ENCODE data around the gene STK32B. TPM values are rescaled to one million over a fixed set of nuclear protein-coding genes. Genes with fewer than 3 reads are reported as not detected.

Gene STK32B
- polyA plus RNA-seq, 1 of the 3 experiments (the other 2 are of a cell fraction), result 0.20 TPM

GRCh38 chr4:5021546-5021945, 29.7 kb upstream of the STK32B start:
- H4K20me1 ChIP-seq (ENCODE audit: insufficient read depth), result no peaks in the 10 kb centered on the region
- DNase-seq, result no peak
- H3K9ac ChIP-seq, result no peak overlapping the region
- TF ChIP-seq EP300 (IDR thresholded peaks at IDR 0.05; ENCODE audit: borderline replicate concordance in 1 of 2, low read depth in 1 of 2, low read length in 1 of 2) (no peak), TCF12 (IDR thresholded peaks at IDR 0.05) (no peak), TEAD4 (IDR thresholded peaks at IDR 0.05; ENCODE audit: borderline replicate concordance, insufficient read depth) (no peak), ELF1 (IDR thresholded peaks at IDR 0.05) (no peak), PBX3 (IDR thresholded peaks at IDR 0.05) (no peak), TAF1 (IDR thresholded peaks at IDR 0.05; ENCODE audit: borderline replicate concordance, low read depth, low read length) (no peak)
- no peak overlapping the region for H3K4me3 ChIP-seq (ENCODE audit: low read depth in 2 of 2, low read length in 1 of 2)
- WGBS (ENCODE audit: low lambda C conversion rate), result 72% methylated on average over 2 of the region's 3 CpGs
- peaks cover 39% of the 10 kb centered on the region; the same call in 1 of the 2 replicates for H3K27me3 ChIP-seq (ENCODE audit: insufficient read depth)
- peaks cover 0 to 6% of the 10 kb centered on the region in 2 experiments; a peak in 1 of 4 replicates for H3K4me1 ChIP-seq (ENCODE audit: control insufficient read depth in 1 of 2, insufficient read depth in 2 of 2, low read depth in 1 of 2, low read length in 1 of 2)
- no peak overlapping the region for H3K27ac ChIP-seq (ENCODE audit: low read depth in 2 of 2, low read length in 1 of 2)
- ChIA-PET POLR2A (no interaction called here), CTCF (no interaction called here)
- H3K79me2 ChIP-seq (ENCODE audit: insufficient read depth), result no peaks in the 10 kb centered on the region
- H3K4me2 ChIP-seq, result no peak overlapping the region
- H3F3A ChIP-seq (replicated peaks; ENCODE audit: insufficient read depth), result no peaks in the 10 kb centered on the region
- H3K9me3 ChIP-seq, result no peaks in the 10 kb centered on the region
- H3K9me2 ChIP-seq, result no peaks in the 10 kb centered on the region
- H3K36me3 ChIP-seq (replicated peaks in 1 of 2; ENCODE audit: control insufficient read depth in 1 of 2, insufficient read depth in 2 of 2, low read length in 1 of 2), result no peaks in the 10 kb centered on the region
- no peak overlapping the region for H2AFZ ChIP-seq (ENCODE audit: low read depth)

- H3F3A ChIP-seq (replicated peaks; ENCODE audit: insufficient read depth), result no peaks in the 10 kb centered on the region
- H3K9me3 ChIP-seq, result no peaks in the 10 kb centered on the region
- peaks cover 0 to 2% of the 10 kb centered on the region in 2 experiments; a peak in 1 of 4 replicates for H3K4me1 ChIP-seq (ENCODE audit: control insufficient read depth in 1 of 2, insufficient read depth in 2 of 2, low read depth in 1 of 2, low read length in 1 of 2)
- TF ChIP-seq USF2 (IDR thresholded peaks at IDR 0.05; ENCODE audit: borderline replicate concordance, low read depth, low read length) (no peak), RXRA (IDR thresholded peaks at IDR 0.05; ENCODE audit: borderline replicate concordance, low read depth) (no peak), EZH2phosphoT487 (IDR thresholded peaks at IDR 0.05; ENCODE audit: borderline replicate concordance, low read depth) (no peak)
- no peaks in the 10 kb centered on the region for H3K79me2 ChIP-seq (ENCODE audit: insufficient read depth)
- H3K27me3 ChIP-seq (ENCODE audit: insufficient read depth), result peaks cover 31% of the 10 kb centered on the region; the same call in 1 of the 2 replicates
- DNase-seq, result no peak
- H3K9ac ChIP-seq, result no peak overlapping the region
- WGBS (ENCODE audit: low lambda C conversion rate), result 17% methylated on average over 4 of the region's 6 CpGs
- no peaks in the 10 kb centered on the region for H3K36me3 ChIP-seq (replicated peaks in 1 of 2; ENCODE audit: control insufficient read depth in 1 of 2, insufficient read depth in 2 of 2, low read length in 1 of 2)
- ChIA-PET POLR2A (no interaction called here), CTCF (no interaction called here)
- no peaks in the 10 kb centered on the region for H4K20me1 ChIP-seq (ENCODE audit: insufficient read depth)
- no peak overlapping the region for H3K4me3 ChIP-seq (ENCODE audit: low read depth in 2 of 2, low read length in 1 of 2)
- no peaks in the 10 kb centered on the region for H3K9me2 ChIP-seq
- H3K27ac ChIP-seq (ENCODE audit: low read depth in 2 of 2, low read length in 1 of 2), result no peak overlapping the region
- no peak overlapping the region for H3K4me2 ChIP-seq
- H2AFZ ChIP-seq (ENCODE audit: low read depth), result no peak overlapping the region
Measured at GRCh38 chr4:5024673-5025072, 26.6 kb upstream of the STK32B start.

GRCh38 chr4:5026371-5026770, 24.9 kb upstream of the STK32B start:
- no peak for TF ChIP-seq RXRA (IDR thresholded peaks at IDR 0.05; ENCODE audit: borderline replicate concordance, low read depth)
- no peak for TF ChIP-seq RAD21 (IDR thresholded peaks at IDR 0.05; ENCODE audit: low read length)
- TF ChIP-seq PBX3 (IDR thresholded peaks at IDR 0.05), result no peak
- TF ChIP-seq FOSL2 (IDR thresholded peaks at IDR 0.05; ENCODE audit: borderline replicate concordance, low read depth), result no peak
- no peak for TF ChIP-seq ELF1 (IDR thresholded peaks at IDR 0.05)
- TF ChIP-seq JUND (IDR thresholded peaks at IDR 0.05), result no peak
- no peak for TF ChIP-seq FOXM1 (IDR thresholded peaks at IDR 0.05; ENCODE audit: low read depth)
- TF ChIP-seq POLR2AphosphoS5 (IDR thresholded peaks at IDR 0.05; ENCODE audit: low read depth, low read length), result no peak
- TF ChIP-seq EZH2phosphoT487 (IDR thresholded peaks at IDR 0.05; ENCODE audit: borderline replicate concordance, low read depth), result no peak
- TF ChIP-seq RFX5 (IDR thresholded peaks at IDR 0.05; ENCODE audit: low read length), result no peak
- no peak for DNase-seq
- no peaks in the 10 kb centered on the region for H4K20me1 ChIP-seq (ENCODE audit: insufficient read depth)
- no peak overlapping the region for H3K4me3 ChIP-seq (ENCODE audit: low read depth in 2 of 2, low read length in 1 of 2)
- H3K4me2 ChIP-seq, result no peak overlapping the region
- no peaks in the 10 kb centered on the region for H3K9me3 ChIP-seq
- no peaks in the 10 kb centered on the region for H3K9me2 ChIP-seq
- WGBS (ENCODE audit: low lambda C conversion rate), result 25% methylated on average over 3 of the region's 3 CpGs
- CTCF ChIA-PET, result no interaction called here
- POLR2A ChIA-PET, result no interaction called here
- no peaks in the 10 kb centered on the region for H3K36me3 ChIP-seq (replicated peaks in 1 of 2; ENCODE audit: control insufficient read depth in 1 of 2, insufficient read depth in 2 of 2, low read length in 1 of 2)
- H3K27ac ChIP-seq (ENCODE audit: low read depth in 2 of 2, low read length in 1 of 2), result no peak overlapping the region
- H3K79me2 ChIP-seq (ENCODE audit: insufficient read depth), result no peaks in the 10 kb centered on the region
- peaks cover 23% of the 10 kb centered on the region; the same call in 1 of the 2 replicates for H3K27me3 ChIP-seq (ENCODE audit: insufficient read depth)
- no peak overlapping the region for H2AFZ ChIP-seq (ENCODE audit: low read depth)
- H3K4me1 ChIP-seq (ENCODE audit: control insufficient read depth in 1 of 2, insufficient read depth in 2 of 2, low read depth in 1 of 2, low read length in 1 of 2), result no peaks in the 10 kb centered on the region
- H3K9ac ChIP-seq, result no peak overlapping the region
- H3F3A ChIP-seq (replicated peaks; ENCODE audit: insufficient read depth), result no peaks in the 10 kb centered on the region

Data from SK-N-SH (cell line).